ENCODE measurements around the gene PPP6C.

DNA sequence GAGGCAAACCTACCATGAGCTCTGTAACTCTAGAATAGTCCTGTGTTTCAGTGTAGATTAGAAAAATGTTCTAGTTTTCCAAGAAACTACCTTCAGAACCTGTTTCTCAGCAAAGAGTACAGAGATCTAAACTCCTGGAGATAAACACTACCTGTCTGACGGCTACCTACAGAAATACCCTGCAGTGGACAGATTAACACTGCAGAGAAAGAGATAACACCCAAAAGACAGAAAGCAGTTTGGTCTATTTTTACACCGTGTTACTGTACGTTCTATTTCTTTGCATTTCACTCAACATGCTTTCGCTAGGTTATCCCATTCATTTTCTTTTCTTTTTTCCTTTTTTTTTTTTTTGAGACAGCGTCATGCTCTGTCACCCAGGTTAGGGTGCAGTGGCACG lies 57.8 kb downstream of the PPP6C start:
- no peak for TF ChIP-seq EZH2phosphoT487 (IDR thresholded peaks at IDR 0.05; ENCODE audit: insufficient read depth, low read depth)
- TF ChIP-seq EZH2 (IDR thresholded peaks at IDR 0.05; ENCODE audit: insufficient read depth, poor library complexity, severe bottlenecking) = no peak

Data from GM23248 (cell line).